DOHH2 (cell line): ENCODE results near the gene GDF9.

ENCODE experiments used
- H3F3A ChIP-seq: fragments of 200-600 bp; sonication (generic), shearing (Covaris generic); 2 replicates; pipeline ENCODE4 v1.6.0; 2016; ENCODE audit warnings: antibody characterized with exemption, mild to moderate bottlenecking; ENCODE audit not compliant: control insufficient read depth, insufficient read depth
- H3K27ac ChIP-seq: fragments of 200-600 bp; sonication (generic); 2 replicates; pipeline ENCODE4 v1.5.1; 2014; ENCODE audit warnings: low read depth, mild to moderate bottlenecking, low read length, moderate library complexity
- H3K27me3 ChIP-seq: fragments of 200-600 bp; sonication (generic); 2 replicates; pipeline ENCODE4 v1.6.1; 2014; ENCODE audit warnings: mild to moderate bottlenecking, low read length, mixed read lengths; ENCODE audit not compliant: control insufficient read depth
- H3K36me3 ChIP-seq: fragments of 200-600 bp; sonication (generic); 2 replicates; pipeline ENCODE4 v1.6.1; 2014; ENCODE audit warnings: mild to moderate bottlenecking, low read length, moderate library complexity, mixed read lengths; ENCODE audit not compliant: control insufficient read depth
- H3K4me1 ChIP-seq: fragments of 200-600 bp; sonication (generic); 2 replicates; pipeline ENCODE4 v1.6.1; 2014; ENCODE audit warnings: mild to moderate bottlenecking, low read length, mixed read lengths; ENCODE audit not compliant: control insufficient read depth
- H3K4me2 ChIP-seq: fragments of 200-600 bp; sonication (generic); 2 replicates; pipeline ENCODE4 v1.6.0; 2014; ENCODE audit warnings: mild to moderate bottlenecking, low read length, moderate library complexity
- H3K4me3 ChIP-seq: fragments of 200-600 bp; sonication (generic); 2 replicates; pipeline ENCODE4 v1.5.1; 2014; ENCODE audit warnings: mild to moderate bottlenecking, low read length, mixed read lengths
- H3K79me2 ChIP-seq: fragments of 200-600 bp; sonication (generic); 2 replicates; pipeline ENCODE4 v1.6.1; 2014; ENCODE audit warnings: mild to moderate bottlenecking, low read length, mixed read lengths; ENCODE audit not compliant: control insufficient read depth
- H3K9me2 ChIP-seq: fragments of 200-600 bp; sonication (generic); replicated peaks from 2 replicates; pipeline ENCODE4 v1.6.1; 2014; ENCODE audit warnings: mild to moderate bottlenecking, low read length, mixed read lengths; ENCODE audit not compliant: control insufficient read depth
- H3K9me3 ChIP-seq: fragments of 200-600 bp; sonication (generic); 2 replicates; pipeline ENCODE4 v1.6.1; 2014; ENCODE audit warnings: antibody characterized with exemption, low read length, mixed read lengths; ENCODE audit not compliant: control insufficient read depth, insufficient read depth
- H4K20me1 ChIP-seq: fragments of 200-600 bp; sonication (generic); 2 replicates; pipeline ENCODE4 v1.6.0; 2014; ENCODE audit warnings: low read depth, mild to moderate bottlenecking, antibody characterized with exemption, low read length, moderate library complexity; ENCODE audit not compliant: control insufficient read depth, insufficient read depth
- EZH2phosphoT487 ChIP-seq: fragments of 200-600 bp; sonication (generic); IDR thresholded peaks from 2 replicates; pipeline ENCODE4 v1.6.1; 2017; ENCODE audit warnings: borderline replicate concordance, mild to moderate bottlenecking, antibody characterized with exemption, low read length, moderate library complexity, mixed read lengths
- TF ChIP-seq, protein P1 (sequence below): fragments of 200-600 bp; sonication (generic); IDR thresholded peaks from one replicate; pipeline ENCODE4 v1.5.1; 2014; ENCODE audit warnings: antibody characterized with exemption, mild to moderate bottlenecking, low read depth, low read length; ENCODE audit not compliant: poor library complexity, severe bottlenecking

GDF9 gene

DNA sequence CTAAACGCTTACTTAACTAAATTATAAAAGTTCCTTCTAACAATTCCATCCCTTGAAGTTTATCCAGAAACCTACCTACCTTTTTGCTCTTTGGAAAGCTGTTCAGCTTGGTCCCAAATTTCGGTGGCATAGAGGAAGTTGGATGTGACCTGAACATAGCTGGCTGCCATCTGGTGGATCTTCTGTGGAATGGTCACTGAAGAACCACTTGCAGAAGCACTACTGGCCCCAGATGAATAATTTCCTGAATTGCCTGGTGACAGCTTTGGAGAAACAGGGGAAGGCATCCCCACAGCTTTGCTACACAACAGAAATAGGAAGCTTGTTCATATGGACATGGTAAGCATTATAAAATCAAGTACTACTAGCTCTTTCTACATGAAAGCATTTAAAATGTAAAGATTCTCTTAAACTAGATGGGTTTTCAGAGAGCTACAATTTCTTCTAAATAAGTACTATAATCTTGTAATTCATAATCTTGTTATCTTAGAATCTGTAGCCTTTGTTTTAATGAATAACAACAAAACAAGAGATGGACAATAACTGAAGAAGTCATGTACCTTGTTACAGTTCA, 17.1 kb upstream of the GDF9 start:
- Histone ChIP-seq H3K27me3 (no peaks in the 10 kb centered on the region), H3F3A (peaks cover 11% of the 10 kb centered on the region; the same call in 1 of the 2 replicates), H3K27ac (no peak overlapping the region), H3K9me3 (no peaks in the 10 kb centered on the region), H3K9me2 (no peaks in the 10 kb centered on the region), H4K20me1 (no peaks in the 10 kb centered on the region; the same call in 1 of the 2 replicates), H3K4me1 (peaks cover 18% of the 10 kb centered on the region), H3K36me3 (peaks cover 83% of the 10 kb centered on the region), H3K4me3 (no peak overlapping the region), H3K4me2 (no peak overlapping the region), H3K79me2 (no peaks in the 10 kb centered on the region)
- TF ChIP-seq, protein P1, sequence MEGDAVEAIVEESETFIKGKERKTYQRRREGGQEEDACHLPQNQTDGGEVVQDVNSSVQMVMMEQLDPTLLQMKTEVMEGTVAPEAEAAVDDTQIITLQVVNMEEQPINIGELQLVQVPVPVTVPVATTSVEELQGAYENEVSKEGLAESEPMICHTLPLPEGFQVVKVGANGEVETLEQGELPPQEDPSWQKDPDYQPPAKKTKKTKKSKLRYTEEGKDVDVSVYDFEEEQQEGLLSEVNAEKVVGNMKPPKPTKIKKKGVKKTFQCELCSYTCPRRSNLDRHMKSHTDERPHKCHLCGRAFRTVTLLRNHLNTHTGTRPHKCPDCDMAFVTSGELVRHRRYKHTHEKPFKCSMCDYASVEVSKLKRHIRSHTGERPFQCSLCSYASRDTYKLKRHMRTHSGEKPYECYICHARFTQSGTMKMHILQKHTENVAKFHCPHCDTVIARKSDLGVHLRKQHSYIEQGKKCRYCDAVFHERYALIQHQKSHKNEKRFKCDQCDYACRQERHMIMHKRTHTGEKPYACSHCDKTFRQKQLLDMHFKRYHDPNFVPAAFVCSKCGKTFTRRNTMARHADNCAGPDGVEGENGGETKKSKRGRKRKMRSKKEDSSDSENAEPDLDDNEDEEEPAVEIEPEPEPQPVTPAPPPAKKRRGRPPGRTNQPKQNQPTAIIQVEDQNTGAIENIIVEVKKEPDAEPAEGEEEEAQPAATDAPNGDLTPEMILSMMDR: peak; percentile 57
- no peak for TF ChIP-seq EZH2phosphoT487

DNA sequence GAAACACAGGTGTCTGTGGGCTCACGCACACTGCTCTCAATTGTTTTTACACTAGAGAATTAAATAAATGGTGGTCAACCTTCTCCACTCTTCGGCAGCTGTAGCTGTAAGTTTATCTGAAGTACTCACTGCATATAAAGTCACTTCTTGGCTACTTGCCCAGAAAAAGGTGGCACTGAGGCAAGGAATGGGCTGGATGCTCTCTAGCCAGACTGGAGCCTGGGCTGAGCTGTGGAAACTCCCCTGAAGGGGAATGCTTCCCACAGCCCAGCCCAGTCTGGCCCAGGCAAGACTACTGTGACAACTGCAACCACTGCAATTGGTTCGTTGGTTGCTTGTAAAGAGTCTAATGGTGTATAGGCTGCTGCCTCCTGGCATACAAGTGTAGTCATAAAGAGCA, 11.7 kb upstream of the GDF9 start:
- Histone ChIP-seq H3K9me2 (no peaks in the 10 kb centered on the region), H4K20me1 (no peaks in the 10 kb centered on the region), H3K4me2 (no peak overlapping the region), H3K36me3 (peaks cover 61% of the 10 kb centered on the region), H3K9me3 (no peaks in the 10 kb centered on the region), H3K4me1 (no peaks in the 10 kb centered on the region), H3K79me2 (no peaks in the 10 kb centered on the region), H3K4me3 (no peak overlapping the region), H3K27me3 (no peaks in the 10 kb centered on the region), H3K27ac (no peak overlapping the region), H3F3A (peaks cover 8% of the 10 kb centered on the region)
- TF ChIP-seq EZH2phosphoT487: no peak
- TF ChIP-seq, protein P1: no peak

DNA sequence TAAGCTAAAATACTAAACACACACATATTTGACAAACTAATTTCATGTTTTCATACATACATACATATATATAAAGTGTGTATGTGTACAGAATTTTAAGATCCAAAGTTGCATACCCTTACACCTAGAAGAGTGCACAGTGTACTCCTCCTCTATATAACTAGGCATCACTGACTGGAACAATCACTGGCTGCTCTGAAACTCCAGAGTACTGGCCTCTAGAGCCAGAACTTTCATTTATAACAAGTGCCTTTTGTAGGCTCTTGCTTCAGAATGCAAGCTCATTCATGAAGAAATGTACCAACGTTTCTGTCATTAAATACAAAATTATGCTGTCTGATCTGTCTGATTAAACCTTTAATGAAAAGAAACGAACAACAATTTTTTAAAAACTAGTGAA, 11.2 kb upstream of the GDF9 start:
- no peaks in the 10 kb centered on the region for H3K9me3 ChIP-seq
- peaks cover 61% of the 10 kb centered on the region for H3K36me3 ChIP-seq
- no peaks in the 10 kb centered on the region for H3K79me2 ChIP-seq
- no peak overlapping the region for H3K4me3 ChIP-seq
- H3K9me2 ChIP-seq: no peaks in the 10 kb centered on the region
- no peaks in the 10 kb centered on the region for H3K27me3 ChIP-seq
- TF ChIP-seq EZH2phosphoT487: no peak
- TF ChIP-seq, protein P1: no peak
- peaks cover 11% of the 10 kb centered on the region; the same call in 1 of the 2 replicates for H3F3A ChIP-seq
- no peaks in the 10 kb centered on the region for H3K4me1 ChIP-seq
- no peaks in the 10 kb centered on the region for H4K20me1 ChIP-seq
- no peak overlapping the region for H3K27ac ChIP-seq
- no peak overlapping the region for H3K4me2 ChIP-seq
